Suprapubic skin (tissue), 4 donors: ENCODE results near the gene NCMAP. TPM values are rescaled to one million over a fixed set of nuclear protein-coding genes. Genes with fewer than 3 reads are reported as not detected.

Experiments used
- DNase-seq, 2 donors: peaks; one replicate each; pipeline ENCODE4 v3.0.0-alpha.2; 2019; ENCODE audit warnings: low spot score in 2 of 2
- H3K27ac ChIP-seq: fragments of 200-600 bp; sonication (generic); one replicate; pipeline ENCODE4 v1.5.1; 2019
- H3K27me3 ChIP-seq: fragments of 200-600 bp; sonication (generic); one replicate; pipeline ENCODE4 v1.5.1; 2019
- H3K36me3 ChIP-seq: fragments of 200-600 bp; sonication (generic); one replicate; pipeline ENCODE4 v1.5.1; 2019
- H3K4me1 ChIP-seq: fragments of 200-600 bp; sonication (generic); one replicate; pipeline ENCODE4 v1.5.1; 2019
- H3K4me3 ChIP-seq: fragments of 200-600 bp; sonication (generic); one replicate; pipeline ENCODE4 v1.5.1; 2019; ENCODE audit warnings: mild to moderate bottlenecking
- H3K9me3 ChIP-seq: fragments of 200-600 bp; sonication (generic); one replicate; pipeline ENCODE4 v1.5.1; 2019
- EP300 ChIP-seq: sonication (generic); formaldehyde crosslinking; IDR thresholded peaks from one replicate; pipeline ENCODE4 v1.6.1; 2017; ENCODE audit warnings: antibody characterized with exemption
- POLR2A ChIP-seq, 2 donors: fragments of 450-650 bp; IDR thresholded peaks; one replicate each; pipeline ENCODE4 v1.6.1; 2017; ENCODE audit warnings: antibody characterized with exemption in 2 of 2, mild to moderate bottlenecking in 2 of 2, moderate library complexity in 2 of 2
- POLR2AphosphoS5 ChIP-seq, 3 donors: sonication (generic); formaldehyde crosslinking; IDR thresholded peaks; one replicate each; pipeline ENCODE4 v1.6.1; 2017; ENCODE audit warnings: antibody characterized with exemption in 3 of 3
- WGBS: methylation state at CpG from one replicate; pipeline ENCODE4 v1.1.5; 2018; 5-methylcytosine and 5-hydroxymethylcytosine counted together
- total RNA-seq, 4 donors: library from RNA; depleted of rRNA; stranded (reverse); fragments of >200 nt; gene quantifications; one replicate each; pipeline ENCODE4 v1.1.0, GENCODE V29; 2016
- TF ChIP-seq, protein P1 (sequence below), 2 donors: fragments of 200-600 bp in 1 of 2; fragments of 450-650 bp in 1 of 2; sonication (generic) in 1 of 2; IDR thresholded peaks; one replicate each; pipeline ENCODE4 v1.5.1; 2016 to 2019; ENCODE audit warnings: antibody characterized with exemption in 2 of 2, mild to moderate bottlenecking in 1 of 2, moderate library complexity in 1 of 2

The NCMAP gene
- total RNA-seq, 4 donors from 2014 or later: 0.24 to 1.1 (median 0.34) TPM; not detected in 1

DNA sequence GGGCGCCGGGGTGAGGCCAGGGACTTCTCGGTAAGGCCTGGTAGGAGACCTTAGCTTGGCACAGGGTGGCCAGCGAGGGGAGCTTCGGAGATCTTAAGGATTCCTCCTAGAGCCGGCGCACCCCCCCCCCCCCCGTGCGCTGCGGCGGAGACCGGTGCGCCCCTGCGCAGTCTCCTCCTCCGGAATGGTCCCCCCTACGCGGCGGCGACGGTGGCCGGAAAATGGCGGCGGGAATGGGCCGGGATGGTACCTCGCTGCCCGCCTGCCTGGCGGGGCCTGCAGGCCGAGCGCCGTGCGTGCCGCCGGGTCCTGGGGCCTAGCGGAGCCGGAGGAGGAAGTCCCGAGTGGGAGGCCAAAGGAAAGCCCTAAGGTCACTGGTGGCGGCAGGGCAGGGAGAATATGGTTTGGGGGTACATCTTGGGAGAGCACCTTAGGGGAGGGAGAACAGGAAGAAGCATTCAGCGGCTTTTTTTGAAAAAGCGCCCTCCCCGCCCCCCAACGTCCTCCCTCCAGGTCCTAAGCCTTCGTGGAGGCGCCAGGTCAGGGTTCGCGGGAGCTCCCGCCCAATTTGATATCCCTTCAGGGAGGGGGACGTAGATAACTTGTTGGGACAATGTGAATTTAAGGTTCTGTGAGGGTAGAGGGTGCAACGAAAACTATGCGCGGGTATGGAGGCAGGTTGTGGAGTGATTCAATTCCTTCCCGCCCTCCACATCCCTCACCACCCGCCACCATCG is 87.6 kb downstream of the NCMAP start:
- 2% methylated on average over 29 of the region's 53 CpGs for WGBS
- no peaks in the 10 kb centered on the region for H3K27me3 ChIP-seq
- peak overlapping the region; percentile 95 for H3K4me3 ChIP-seq
- peak overlapping the region; percentile 100 for H3K27ac ChIP-seq
- DNase-seq: no peak
- H3K9me3 ChIP-seq: no peaks in the 10 kb centered on the region
- TF ChIP-seq EP300 (no peak), POLR2A (IDR thresholded peaks at IDR 0.05) (peak; percentile 23 to 68), POLR2AphosphoS5 (IDR thresholded peaks at IDR 0.05) (no peak)
- peaks cover 25% of the 10 kb centered on the region for H3K36me3 ChIP-seq
- H3K4me1 ChIP-seq: peaks cover 29% of the 10 kb centered on the region

- H3K27me3 ChIP-seq: no peaks in the 10 kb centered on the region
- peak overlapping the region; percentile 95 for H3K4me3 ChIP-seq
- H3K27ac ChIP-seq: peak overlapping the region; percentile 100
- H3K9me3 ChIP-seq: no peaks in the 10 kb centered on the region
- peak in 1 of 2 donors; percentile 68 for DNase-seq
- peaks cover 29% of the 10 kb centered on the region for H3K4me1 ChIP-seq
- TF ChIP-seq POLR2A (IDR thresholded peaks at IDR 0.05): no peak
- no peak for TF ChIP-seq POLR2AphosphoS5 (IDR thresholded peaks at IDR 0.05)
- no peak for TF ChIP-seq EP300
- TF ChIP-seq, protein P1, sequence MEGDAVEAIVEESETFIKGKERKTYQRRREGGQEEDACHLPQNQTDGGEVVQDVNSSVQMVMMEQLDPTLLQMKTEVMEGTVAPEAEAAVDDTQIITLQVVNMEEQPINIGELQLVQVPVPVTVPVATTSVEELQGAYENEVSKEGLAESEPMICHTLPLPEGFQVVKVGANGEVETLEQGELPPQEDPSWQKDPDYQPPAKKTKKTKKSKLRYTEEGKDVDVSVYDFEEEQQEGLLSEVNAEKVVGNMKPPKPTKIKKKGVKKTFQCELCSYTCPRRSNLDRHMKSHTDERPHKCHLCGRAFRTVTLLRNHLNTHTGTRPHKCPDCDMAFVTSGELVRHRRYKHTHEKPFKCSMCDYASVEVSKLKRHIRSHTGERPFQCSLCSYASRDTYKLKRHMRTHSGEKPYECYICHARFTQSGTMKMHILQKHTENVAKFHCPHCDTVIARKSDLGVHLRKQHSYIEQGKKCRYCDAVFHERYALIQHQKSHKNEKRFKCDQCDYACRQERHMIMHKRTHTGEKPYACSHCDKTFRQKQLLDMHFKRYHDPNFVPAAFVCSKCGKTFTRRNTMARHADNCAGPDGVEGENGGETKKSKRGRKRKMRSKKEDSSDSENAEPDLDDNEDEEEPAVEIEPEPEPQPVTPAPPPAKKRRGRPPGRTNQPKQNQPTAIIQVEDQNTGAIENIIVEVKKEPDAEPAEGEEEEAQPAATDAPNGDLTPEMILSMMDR (IDR thresholded peaks at IDR 0.05): no peak
- 1% methylated on average over 5 of the region's 9 CpGs for WGBS
- H3K36me3 ChIP-seq: peaks cover 30% of the 10 kb centered on the region
Measured at GRCh38 chr1:24644100-24644384, 88.2 kb downstream of the NCMAP start.

GRCh38 chr1:24648919-24649318 is 93.0 kb downstream of the NCMAP start:
- no peak for TF ChIP-seq POLR2A (IDR thresholded peaks at IDR 0.05)
- Histone ChIP-seq H3K4me3 (no peak overlapping the region), H3K9me3 (no peaks in the 10 kb centered on the region), H3K27ac (no peak overlapping the region), H3K4me1 (peaks cover 19% of the 10 kb centered on the region), H3K27me3 (no peaks in the 10 kb centered on the region), H3K36me3 (peaks cover 78% of the 10 kb centered on the region)
- no peak for DNase-seq
- 94% methylated on average over 5 of the region's 5 CpGs for WGBS

DNA sequence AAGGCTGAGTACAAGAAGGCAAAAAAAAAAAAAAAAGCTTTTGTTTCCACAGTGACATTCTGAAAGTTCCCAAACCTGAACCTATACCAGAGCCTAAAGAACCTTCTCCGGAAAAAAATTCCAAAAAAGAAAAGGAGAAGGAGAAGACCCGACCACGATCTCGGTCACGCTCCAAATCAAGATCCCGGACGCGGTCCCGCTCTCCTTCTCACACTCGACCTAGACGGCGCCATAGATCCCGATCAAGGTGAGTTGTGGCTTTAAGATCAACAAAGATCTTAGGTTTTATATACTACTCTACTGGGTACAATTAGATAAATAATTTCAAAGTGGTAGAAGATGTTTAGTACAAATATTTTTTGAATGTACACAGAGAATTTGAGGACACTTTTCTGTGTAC is 96.5 kb downstream of the NCMAP start:
- Histone ChIP-seq H3K27me3 (no peaks in the 10 kb centered on the region), H3K36me3 (peaks cover 98% of the 10 kb centered on the region), H3K9me3 (no peaks in the 10 kb centered on the region), H3K4me1 (no peaks in the 10 kb centered on the region), H3K27ac (no peak overlapping the region), H3K4me3 (no peak overlapping the region)
- no peak for TF ChIP-seq POLR2AphosphoS5 (IDR thresholded peaks at IDR 0.05)
- TF ChIP-seq EP300: no peak
- TF ChIP-seq, protein P1 (IDR thresholded peaks at IDR 0.05): no peak
- TF ChIP-seq POLR2A (IDR thresholded peaks at IDR 0.05): no peak
- no peak for DNase-seq
- 96% methylated on average over 13 of the region's 13 CpGs for WGBS

DNA sequence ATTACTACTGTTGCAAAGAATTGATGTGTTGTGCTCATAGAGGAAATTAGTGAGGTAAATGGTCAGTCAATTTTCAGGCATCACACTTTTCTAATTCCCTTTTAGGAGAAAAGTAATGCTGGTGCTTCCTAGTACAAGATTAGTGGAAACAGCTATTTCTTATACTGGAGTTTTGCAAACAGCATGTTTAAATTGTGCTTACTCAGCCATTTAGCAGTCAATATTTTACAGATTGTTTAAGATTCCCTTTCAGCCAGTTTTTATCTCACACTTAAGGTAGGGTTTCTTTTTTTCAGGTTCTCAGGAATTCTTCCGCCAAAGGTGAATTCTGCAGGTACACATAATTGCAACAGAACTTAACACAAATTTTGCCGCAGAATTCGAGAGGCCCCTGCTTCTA is 98.1 kb downstream of the NCMAP start:
- H3K4me1 ChIP-seq: no peaks in the 10 kb centered on the region
- peaks cover 97% of the 10 kb centered on the region for H3K36me3 ChIP-seq
- no peak overlapping the region for H3K27ac ChIP-seq
- no peaks in the 10 kb centered on the region for H3K9me3 ChIP-seq
- DNase-seq: no peak
- WGBS: 98% methylated on average over 3 of the region's 3 CpGs
- TF ChIP-seq, protein P1 (IDR thresholded peaks at IDR 0.05): no peak
- no peak for TF ChIP-seq POLR2AphosphoS5 (IDR thresholded peaks at IDR 0.05)
- TF ChIP-seq POLR2A (IDR thresholded peaks at IDR 0.05): no peak
- TF ChIP-seq EP300: no peak
- H3K27me3 ChIP-seq: no peaks in the 10 kb centered on the region
- no peak overlapping the region for H3K4me3 ChIP-seq

- Histone ChIP-seq H3K27ac (no peak overlapping the region), H3K27me3 (no peaks in the 10 kb centered on the region), H3K4me1 (no peaks in the 10 kb centered on the region), H3K36me3 (peaks cover 97% of the 10 kb centered on the region), H3K4me3 (no peak overlapping the region), H3K9me3 (no peaks in the 10 kb centered on the region)
- no peak for DNase-seq
- WGBS: 92% methylated on average over 1 of the region's 1 CpG
- no peak for TF ChIP-seq EP300
- TF ChIP-seq, protein P1 (IDR thresholded peaks at IDR 0.05): no peak
- no peak for TF ChIP-seq POLR2A (IDR thresholded peaks at IDR 0.05)
- TF ChIP-seq POLR2AphosphoS5 (IDR thresholded peaks at IDR 0.05): no peak
Measured at GRCh38 chr1:24656046-24656445, 100.2 kb downstream of the NCMAP start.
